ENCODE measurements around the gene ZDHHC7.
A peak's percentile ranks its signal among the peaks of the same experiment; 100 is the strongest.

Gene ZDHHC7

GRCh38 chr16:84973776-84974523, 37.4 kb downstream of the ZDHHC7 start:
- no peak for DNase-seq (ENCODE audit: low read depth)
- no peak overlapping the region for H3K4me3 ChIP-seq (ENCODE audit: low read depth, low read length)
- TF ChIP-seq CTCF (IDR thresholded peaks at IDR 0.05; ENCODE audit: control insufficient read depth, extremely low read depth, insufficient read depth): no peak

GRCh38 chr16:84973236-84973635, 38.1 kb downstream of the ZDHHC7 start:
- TF ChIP-seq CTCF (IDR thresholded peaks at IDR 0.05; ENCODE audit: control insufficient read depth, extremely low read depth, insufficient read depth): no peak
- H3K4me3 ChIP-seq (ENCODE audit: low read depth, low read length): no peak overlapping the region
- no peak for DNase-seq (ENCODE audit: low read depth)

DNA sequence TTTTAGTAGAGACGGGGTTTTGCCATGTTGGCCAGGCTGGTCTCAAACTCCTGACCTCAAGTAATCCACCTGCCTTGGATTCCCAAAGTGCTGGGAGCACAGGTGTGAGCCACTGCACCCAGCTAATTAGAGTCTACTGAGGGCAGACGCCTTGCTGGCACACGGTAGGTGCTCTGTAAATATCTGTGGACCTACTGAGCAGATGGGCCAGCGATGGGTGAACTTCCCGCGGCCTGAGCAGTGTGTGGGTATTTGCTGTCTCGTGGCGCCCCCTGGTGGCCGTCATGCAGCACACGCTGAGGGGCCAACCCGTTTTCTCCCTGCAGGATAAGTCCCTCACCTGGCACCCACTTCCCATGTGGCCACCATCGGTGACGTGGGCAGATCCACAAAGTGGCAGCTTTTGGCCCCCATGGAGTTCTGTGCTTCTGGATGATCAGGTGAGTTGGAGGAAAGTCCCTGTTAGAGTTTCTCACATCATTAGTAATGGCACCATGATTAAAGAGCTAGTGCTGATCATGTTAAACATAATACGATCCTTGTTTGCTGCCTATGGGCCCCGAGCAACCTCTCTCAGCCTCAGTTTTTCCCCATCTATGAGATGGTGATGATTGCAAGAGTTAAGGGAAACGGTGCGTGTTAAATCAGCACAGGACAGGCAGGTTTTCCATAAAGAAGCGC, 40.7 kb downstream of the ZDHHC7 start:
- TF ChIP-seq CTCF (IDR thresholded peaks at IDR 0.05; ENCODE audit: control insufficient read depth, extremely low read depth, insufficient read depth): peak; percentile 87
- DNase-seq (ENCODE audit: low read depth): peak; percentile 48
- H3K4me3 ChIP-seq (ENCODE audit: low read depth, low read length): no peak overlapping the region

DNA sequence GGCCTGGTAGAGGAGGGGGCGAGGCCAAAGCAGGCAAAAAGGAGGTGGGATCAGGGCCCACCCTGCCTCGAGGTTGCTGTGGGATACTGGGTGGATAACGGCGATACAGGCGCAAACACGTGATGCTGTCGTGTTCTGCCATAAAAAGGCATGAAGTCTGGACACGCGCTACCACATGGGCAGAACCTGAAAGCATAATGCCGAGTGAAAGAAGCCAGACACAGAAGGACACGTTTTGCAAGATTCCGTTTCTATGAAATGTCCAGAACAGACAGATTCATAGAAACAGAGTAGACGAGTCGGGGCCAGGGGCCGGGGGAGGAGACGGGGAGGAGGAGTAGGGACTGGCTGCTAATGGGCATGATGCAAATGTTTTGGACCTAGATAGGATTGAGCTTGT, 43.5 kb downstream of the ZDHHC7 start:
- DNase-seq (ENCODE audit: low read depth): no peak
- H3K4me3 ChIP-seq (ENCODE audit: low read depth, low read length): no peak overlapping the region
- no peak for TF ChIP-seq CTCF (IDR thresholded peaks at IDR 0.05; ENCODE audit: control insufficient read depth, extremely low read depth, insufficient read depth)

GRCh38 chr16:84965428-84966415, 45.6 kb downstream of the ZDHHC7 start:
- H3K4me3 ChIP-seq (ENCODE audit: low read depth, low read length): no peak overlapping the region
- TF ChIP-seq CTCF (IDR thresholded peaks at IDR 0.05; ENCODE audit: control insufficient read depth, extremely low read depth, insufficient read depth): no peak
- no peak for DNase-seq (ENCODE audit: low read depth)

- H3K4me3 ChIP-seq (ENCODE audit: low read depth, low read length): no peak overlapping the region
- TF ChIP-seq CTCF (IDR thresholded peaks at IDR 0.05; ENCODE audit: control insufficient read depth, extremely low read depth, insufficient read depth): no peak
- DNase-seq (ENCODE audit: low read depth): no peak
Observed at GRCh38 chr16:84964386-84965128, 46.8 kb downstream of the ZDHHC7 start.
